Adrenal gland (tissue), 5 donors: ENCODE data around the gene PIAS3.

Experiments
- CTCF ChIP-seq, 6 experiments: fragments of 450-650 bp in 4 of 6; fragments of 200-600 bp in 2 of 6; sonication (generic) in 1 of 6; IDR thresholded peaks; 1 replicate in 5 of 6; 2 replicates in 1 of 6; pipeline versions ENCODE4 v1.5.1 to v1.8.0; 2016 to 2021; ENCODE audit warnings: antibody characterized with exemption in 6 of 6, mild to moderate bottlenecking in 2 of 6, moderate library complexity in 1 of 6
- POLR2A ChIP-seq, 2 donors: fragments of 450-650 bp; IDR thresholded peaks; one replicate each; pipeline ENCODE4 v1.6.1; 2017; ENCODE audit warnings: antibody characterized with exemption in 2 of 2, mild to moderate bottlenecking in 2 of 2, moderate library complexity in 1 of 2
- donor health status: DM: no; HTN: no; CAD: no.

GRCh38 chr1:145879775-145880174 is 20.9 kb upstream of the PIAS3 start:
- TF ChIP-seq CTCF (IDR thresholded peaks at IDR 0.05) (no peak), POLR2A (IDR thresholded peaks at IDR 0.05) (no peak)
